Mucosa of descending colon (tissue), 3 donors: ENCODE data around the gene LYPD6B. TPM values are rescaled to one million over a fixed set of nuclear protein-coding genes. Genes with fewer than 3 reads are reported as not detected.

Experiments
- ATAC-seq: fragments of 200-7000 bp; cut with Tn5 transposase; one replicate; pipeline ENCODE4 v1.9.1; 2020; ENCODE audit warnings: mild to moderate bottlenecking, moderate library complexity
- DNase-seq, 3 donors: peaks; one replicate each; pipeline ENCODE4 v3.0.0-alpha.2; 2020
- H3K36me3 ChIP-seq: fragments of 200-600 bp; one replicate; pipeline ENCODE4 v1.8.0; 2021; ENCODE audit warnings: low read depth, mild to moderate bottlenecking
- H3K4me1 ChIP-seq: fragments of 200-600 bp; one replicate; pipeline ENCODE4 v1.8.0; 2021; ENCODE audit warnings: low read depth, mild to moderate bottlenecking
- H3K4me3 ChIP-seq: fragments of 200-600 bp; one replicate; pipeline ENCODE4 v1.8.0; 2021; ENCODE audit warnings: mild to moderate bottlenecking
- H3K9me3 ChIP-seq: fragments of 200-600 bp; one replicate; pipeline ENCODE4 v1.8.0; 2021; ENCODE audit warnings: mild to moderate bottlenecking
- CTCF ChIP-seq: fragments of 200-600 bp; IDR thresholded peaks from one replicate; pipeline ENCODE4 v1.8.0; 2022; ENCODE audit warnings: antibody characterized with exemption, mild to moderate bottlenecking
- intact Hi-C, 2 donors: fragments of 100-400 bp; cut with DNase I in 1 of 2; cut with micrococcal nuclease in 1 of 2; formaldehyde crosslinking; loops; one replicate each; pipeline versions ENCODE4 v1.11.0 to v1.11.1; 2022; cut with DNase I, micrococcal nuclease
- total RNA-seq, 3 donors: library from RNA; stranded (reverse); fragmentation: NEBNext Ultra II Directional in 2 of 3; extraction: Animal tissue kit (Norgen Biotek cat#: 25700) in 2 of 3; gene quantifications; one replicate each; pipeline versions ENCODE4 v1.2.1 to v1.2.4, GENCODE V29; 2021 to 2023
- donor health status: DM: no; HTN: no; CAD: no; lungs with moderate emphysema.
- donor health status: DM: no; HTN: no; CAD: no.
- donor health status: DM: no; HTN: yes; CAD: no.

The LYPD6B gene
- total RNA-seq, 3 donors from 2014 or later = 0.28 to 1.7 (median 1.1) TPM

- ATAC-seq (no peak), DNase-seq (no peak)
- no peak for TF ChIP-seq CTCF
These were observed 84.0 kb downstream of the LYPD6B start for GRCh38 chr2:149122516-149122915.

GRCh38 chr2:149125031-149125725 lies 86.7 kb downstream of the LYPD6B start:
- no peaks in the 10 kb centered on the region for H3K4me1 ChIP-seq
- TF ChIP-seq CTCF = no peak
- no peak overlapping the region for H3K4me3 ChIP-seq
- no peaks in the 10 kb centered on the region for H3K36me3 ChIP-seq
- peak; percentile 37 to 64 (median 52) for DNase-seq
- intact Hi-C loops = no loop called here
- ATAC-seq = peak; percentile 98
- no peaks in the 10 kb centered on the region for H3K9me3 ChIP-seq

More at GRCh38 chr2:149122516-149122915, 84.0 kb downstream of the LYPD6B start:
- Histone ChIP-seq H3K36me3 (no peaks in the 10 kb centered on the region), H3K4me3 (no peak overlapping the region), H3K9me3 (no peaks in the 10 kb centered on the region), H3K4me1 (no peaks in the 10 kb centered on the region)
- intact Hi-C loops = no loop called here

GRCh38 chr2:149129433-149129832 lies 90.9 kb downstream of the LYPD6B start:
- Histone ChIP-seq H3K9me3 (no peaks in the 10 kb centered on the region), H3K36me3 (no peaks in the 10 kb centered on the region), H3K4me1 (no peaks in the 10 kb centered on the region), H3K4me3 (no peak overlapping the region)
- DNase-seq (no peak), ATAC-seq (peak; percentile 20)
- intact Hi-C loops = no loop called here
- TF ChIP-seq CTCF = no peak

GRCh38 chr2:149132339-149132738 lies 93.8 kb downstream of the LYPD6B start:
- no peak for ATAC-seq
- no peak for TF ChIP-seq CTCF
- no peak for DNase-seq

GRCh38 chr2:149132901-149133300 lies 94.4 kb downstream of the LYPD6B start:
- no peak for TF ChIP-seq CTCF
- intact Hi-C loops = no loop called here
- ATAC-seq = no peak

More at GRCh38 chr2:149132339-149132738, 93.8 kb downstream of the LYPD6B start:
- H3K4me1 ChIP-seq = no peaks in the 10 kb centered on the region
- intact Hi-C loops = no loop called here
- no peaks in the 10 kb centered on the region for H3K9me3 ChIP-seq
- H3K36me3 ChIP-seq = no peaks in the 10 kb centered on the region
- H3K4me3 ChIP-seq = no peak overlapping the region

More at GRCh38 chr2:149132901-149133300, 94.4 kb downstream of the LYPD6B start:
- no peaks in the 10 kb centered on the region for H3K36me3 ChIP-seq
- H3K4me1 ChIP-seq = no peaks in the 10 kb centered on the region
- no peak for DNase-seq
- no peaks in the 10 kb centered on the region for H3K9me3 ChIP-seq
- no peak overlapping the region for H3K4me3 ChIP-seq
